HEK293 (cell line): ENCODE results near the gene PEPD.
A peak's percentile ranks its signal among the peaks of the same experiment; 100 is the strongest.
"Not testable (repeated sequence)": the region's sequence is repeated elsewhere in the genome, so short reads cannot be mapped to it uniquely, and the experiment has no call there.

Experiments used
- CTCF ChIA-PET: fragments of 350-600 bp; formaldehyde crosslinking; extraction: SDS; loops from one replicate; lab custom pipeline; 2021; ENCODE audit warnings: antibody characterized with exemption; lab: Yijun Ruan, JAX
- POLR2A ChIA-PET: fragments of 300-600 bp; formaldehyde crosslinking; extraction: SDS; loops from one replicate; lab custom pipeline; 2020; ENCODE audit warnings: antibody characterized with exemption, inconsistent platforms; lab: Yijun Ruan, JAX
- H3K27ac ChIP-seq: fragments of 200-500 bp; sonication (Bioruptor generic); 2 replicates; pipeline ENCODE4 v1.5.1; 2014; ENCODE audit warnings: low read depth, low read length, control low read depth, inconsistent platforms; ENCODE audit errors: extremely low read depth
- H3K36me3 ChIP-seq, 2 experiments: fragments of 200-500 bp in 1 of 2; sonication (Bioruptor generic) in 1 of 2; 1 replicate in 1 of 2; 2 replicates in 1 of 2; pipeline ENCODE4 v1.5.1; 2014 to 2017; ENCODE audit warnings: inconsistent platforms in 2 of 2, low read length in 2 of 2; ENCODE audit not compliant: control insufficient read depth in 2 of 2, insufficient read depth in 1 of 2
- H3K4me1 ChIP-seq: fragments of 200-500 bp; sonication (Bioruptor generic); 2 replicates; pipeline ENCODE4 v1.5.1; 2014; ENCODE audit warnings: mild to moderate bottlenecking, low read length, inconsistent platforms; ENCODE audit not compliant: control insufficient read depth, insufficient read depth
- H3K4me3 ChIP-seq: 2 replicates; pipeline ENCODE4 v1.5.1; 2011; ENCODE audit warnings: low read depth, mild to moderate bottlenecking, control low read depth, low read length, moderate library complexity
- H3K9me3 ChIP-seq: fragments of 200-500 bp; sonication (Bioruptor generic); 2 replicates; pipeline ENCODE4 v1.5.1; 2014; ENCODE audit warnings: low read depth, low read length, inconsistent platforms; ENCODE audit not compliant: control insufficient read depth, insufficient read depth
- GLIS2 ChIP-seq: fragments of 450-650 bp; formaldehyde crosslinking; IDR thresholded peaks from 2 replicates; pipeline ENCODE4 v1.5.1; 2016; ENCODE audit warnings: missing biosample characterization, missing genetic modification characterization
- RBAK ChIP-seq: fragments of 450-650 bp; formaldehyde crosslinking; IDR thresholded peaks from 2 replicates; pipeline ENCODE4 v1.5.1; 2016; ENCODE audit warnings: missing biosample characterization, missing genetic modification characterization
- REPIN1 ChIP-seq: fragments of 450-650 bp; formaldehyde crosslinking; IDR thresholded peaks from 2 replicates; pipeline ENCODE4 v1.5.1; 2017; ENCODE audit warnings: missing biosample characterization, missing genetic modification characterization, low read depth
- SALL2 ChIP-seq: fragments of 450-650 bp; formaldehyde crosslinking; IDR thresholded peaks from 2 replicates; pipeline ENCODE4 v1.5.0; 2017; ENCODE audit warnings: missing biosample characterization, mild to moderate bottlenecking, missing genetic modification characterization, borderline replicate concordance
- SP7 ChIP-seq: fragments of 450-650 bp; formaldehyde crosslinking; IDR thresholded peaks from 2 replicates; pipeline ENCODE4 v1.5.1; 2016; ENCODE audit warnings: missing biosample characterization, missing genetic modification characterization
- TCF7L2 ChIP-seq: IDR thresholded peaks from 2 replicates; pipeline ENCODE4 v1.6.1; 2011; ENCODE audit warnings: low read depth, mild to moderate bottlenecking, inconsistent platforms, low read length, moderate library complexity, borderline replicate concordance
- ZNF214 ChIP-seq: fragments of 450-650 bp; formaldehyde crosslinking; IDR thresholded peaks from 2 replicates; pipeline ENCODE4 v1.5.1; 2017; ENCODE audit warnings: missing biosample characterization, mild to moderate bottlenecking, missing genetic modification characterization, borderline replicate concordance
- ZNF311 ChIP-seq: fragments of 450-650 bp; formaldehyde crosslinking; IDR thresholded peaks from 2 replicates; pipeline ENCODE4 v1.5.1; 2017; ENCODE audit warnings: missing biosample characterization, missing genetic modification characterization, borderline replicate concordance
- ZNF354C ChIP-seq: fragments of 450-650 bp; formaldehyde crosslinking; IDR thresholded peaks from 2 replicates; pipeline ENCODE4 v1.5.1; 2016; ENCODE audit warnings: missing biosample characterization, missing genetic modification characterization, low read depth, borderline replicate concordance
- ZNF501 ChIP-seq: fragments of 450-650 bp; formaldehyde crosslinking; IDR thresholded peaks from 2 replicates; pipeline ENCODE4 v1.5.1; 2016; ENCODE audit warnings: missing biosample characterization, missing genetic modification characterization
- ZNF558 ChIP-seq: fragments of 450-650 bp; formaldehyde crosslinking; IDR thresholded peaks from 2 replicates; pipeline ENCODE4 v1.5.1; 2016; ENCODE audit warnings: missing biosample characterization, missing genetic modification characterization
- ZNF561 ChIP-seq: fragments of 450-650 bp; IDR thresholded peaks from 2 replicates; pipeline ENCODE4 v1.5.1; 2018; ENCODE audit warnings: missing biosample characterization, missing genetic modification characterization, borderline replicate concordance
- ZNF677 ChIP-seq: fragments of 450-650 bp; IDR thresholded peaks from 2 replicates; pipeline ENCODE4 v1.5.0; 2018; ENCODE audit warnings: missing biosample characterization, mild to moderate bottlenecking, missing genetic modification characterization, moderate library complexity
- ZNF707 ChIP-seq: fragments of 450-650 bp; formaldehyde crosslinking; IDR thresholded peaks from 2 replicates; pipeline ENCODE4 v1.5.1; 2016; ENCODE audit warnings: missing biosample characterization, missing genetic modification characterization
- ZNF768 ChIP-seq: fragments of 450-650 bp; formaldehyde crosslinking; IDR thresholded peaks from 2 replicates; pipeline ENCODE4 v1.5.1; 2018; ENCODE audit warnings: missing biosample characterization, mild to moderate bottlenecking, missing genetic modification characterization
- ZNF792 ChIP-seq: fragments of 450-650 bp; formaldehyde crosslinking; IDR thresholded peaks from 2 replicates; pipeline ENCODE4 v1.5.1; 2016; ENCODE audit warnings: missing biosample characterization, missing genetic modification characterization
- TF ChIP-seq, protein P1 (sequence below): fragments of 450-650 bp; formaldehyde crosslinking; IDR thresholded peaks from 2 replicates; pipeline ENCODE4 v1.5.1; 2017; ENCODE audit warnings: missing biosample characterization, missing genetic modification characterization
- TF ChIP-seq, protein P2 (sequence below): fragments of 450-650 bp; formaldehyde crosslinking; IDR thresholded peaks from 2 replicates; pipeline ENCODE4 v1.5.1; 2016; ENCODE audit warnings: missing biosample characterization, missing genetic modification characterization, borderline replicate concordance
- TF ChIP-seq, protein P3 (sequence below): fragments of 450-650 bp; formaldehyde crosslinking; IDR thresholded peaks from 2 replicates; pipeline ENCODE4 v1.5.1; 2016; ENCODE audit warnings: missing biosample characterization, missing genetic modification characterization

Gene PEPD

DNA sequence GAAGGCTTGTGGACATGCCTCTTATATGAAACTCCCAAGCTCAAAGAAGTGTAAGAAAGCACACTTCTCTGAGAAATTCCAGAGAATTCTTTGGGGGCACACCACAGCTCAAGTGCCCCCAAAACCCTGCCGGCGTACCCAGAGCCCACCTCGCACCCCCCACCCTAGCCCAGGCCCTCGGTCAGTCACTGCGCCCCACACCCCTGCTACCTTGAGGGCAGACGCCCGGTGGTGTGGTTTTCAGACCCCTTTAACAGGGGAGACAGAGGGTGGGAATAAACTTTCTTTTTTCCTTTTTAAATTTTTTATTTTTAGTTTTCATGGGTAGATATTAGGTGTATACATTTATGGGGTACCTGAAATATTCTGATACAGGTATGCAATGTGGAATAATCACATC lies 29.5 kb downstream of the PEPD start:
- H3K36me3 ChIP-seq: no peaks in the 10 kb centered on the region; a peak in 1 of 3 replicates
- no peak overlapping the region for H3K4me3 ChIP-seq
- no peak overlapping the region for H3K27ac ChIP-seq
- H3K9me3 ChIP-seq: no peaks in the 10 kb centered on the region
- CTCF ChIA-PET: interaction anchor here (1.2 to 1.9 kb wide), 3 partner anchors 62 to 285 kb away, joined by 5 to 7 read pairs (median 6); no protein-coding TSS in a partner anchor
- no peak for TF ChIP-seq ZNF214 (tag by site-specific recombination)
- no peak for TF ChIP-seq ZNF561
- no peak for TF ChIP-seq ZNF354C (tag by site-specific recombination)
- TF ChIP-seq SALL2 (tag by site-specific recombination): no peak
- TF ChIP-seq, protein P1, sequence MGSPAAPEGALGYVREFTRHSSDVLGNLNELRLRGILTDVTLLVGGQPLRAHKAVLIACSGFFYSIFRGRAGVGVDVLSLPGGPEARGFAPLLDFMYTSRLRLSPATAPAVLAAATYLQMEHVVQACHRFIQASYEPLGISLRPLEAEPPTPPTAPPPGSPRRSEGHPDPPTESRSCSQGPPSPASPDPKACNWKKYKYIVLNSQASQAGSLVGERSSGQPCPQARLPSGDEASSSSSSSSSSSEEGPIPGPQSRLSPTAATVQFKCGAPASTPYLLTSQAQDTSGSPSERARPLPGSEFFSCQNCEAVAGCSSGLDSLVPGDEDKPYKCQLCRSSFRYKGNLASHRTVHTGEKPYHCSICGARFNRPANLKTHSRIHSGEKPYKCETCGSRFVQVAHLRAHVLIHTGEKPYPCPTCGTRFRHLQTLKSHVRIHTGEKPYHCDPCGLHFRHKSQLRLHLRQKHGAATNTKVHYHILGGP: no peak
- no peak for TF ChIP-seq REPIN1 (tag by site-specific recombination)
- TF ChIP-seq ZNF311 (tag by site-specific recombination): no peak
- TF ChIP-seq, protein P2, sequence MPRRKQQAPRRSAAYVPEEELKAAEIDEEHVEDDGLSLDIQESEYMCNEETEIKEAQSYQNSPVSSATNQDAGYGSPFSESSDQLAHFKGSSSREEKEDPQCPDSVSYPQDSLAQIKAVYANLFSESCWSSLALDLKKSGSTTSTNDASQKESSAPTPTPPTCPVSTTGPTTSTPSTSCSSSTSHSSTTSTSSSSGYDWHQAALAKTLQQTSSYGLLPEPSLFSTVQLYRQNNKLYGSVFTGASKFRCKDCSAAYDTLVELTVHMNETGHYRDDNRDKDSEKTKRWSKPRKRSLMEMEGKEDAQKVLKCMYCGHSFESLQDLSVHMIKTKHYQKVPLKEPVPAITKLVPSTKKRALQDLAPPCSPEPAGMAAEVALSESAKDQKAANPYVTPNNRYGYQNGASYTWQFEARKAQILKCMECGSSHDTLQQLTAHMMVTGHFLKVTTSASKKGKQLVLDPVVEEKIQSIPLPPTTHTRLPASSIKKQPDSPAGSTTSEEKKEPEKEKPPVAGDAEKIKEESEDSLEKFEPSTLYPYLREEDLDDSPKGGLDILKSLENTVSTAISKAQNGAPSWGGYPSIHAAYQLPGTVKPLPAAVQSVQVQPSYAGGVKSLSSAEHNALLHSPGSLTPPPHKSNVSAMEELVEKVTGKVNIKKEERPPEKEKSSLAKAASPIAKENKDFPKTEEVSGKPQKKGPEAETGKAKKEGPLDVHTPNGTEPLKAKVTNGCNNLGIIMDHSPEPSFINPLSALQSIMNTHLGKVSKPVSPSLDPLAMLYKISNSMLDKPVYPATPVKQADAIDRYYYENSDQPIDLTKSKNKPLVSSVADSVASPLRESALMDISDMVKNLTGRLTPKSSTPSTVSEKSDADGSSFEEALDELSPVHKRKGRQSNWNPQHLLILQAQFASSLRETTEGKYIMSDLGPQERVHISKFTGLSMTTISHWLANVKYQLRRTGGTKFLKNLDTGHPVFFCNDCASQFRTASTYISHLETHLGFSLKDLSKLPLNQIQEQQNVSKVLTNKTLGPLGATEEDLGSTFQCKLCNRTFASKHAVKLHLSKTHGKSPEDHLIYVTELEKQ (tag by site-specific recombination): no peak
- no peak for TF ChIP-seq ZNF677 (tag by site-specific recombination)
- no peak for TF ChIP-seq RBAK
- no peak for TF ChIP-seq ZNF501 (tag by site-specific recombination)
- POLR2A ChIA-PET: interaction anchor here (0.7 to 1.2 kb wide), 2 partner anchors 30 to 31 kb away, joined by 3 to 4 read pairs; partner anchors contain the start of gene PEPD
- H3K4me1 ChIP-seq: no peaks in the 10 kb centered on the region

DNA sequence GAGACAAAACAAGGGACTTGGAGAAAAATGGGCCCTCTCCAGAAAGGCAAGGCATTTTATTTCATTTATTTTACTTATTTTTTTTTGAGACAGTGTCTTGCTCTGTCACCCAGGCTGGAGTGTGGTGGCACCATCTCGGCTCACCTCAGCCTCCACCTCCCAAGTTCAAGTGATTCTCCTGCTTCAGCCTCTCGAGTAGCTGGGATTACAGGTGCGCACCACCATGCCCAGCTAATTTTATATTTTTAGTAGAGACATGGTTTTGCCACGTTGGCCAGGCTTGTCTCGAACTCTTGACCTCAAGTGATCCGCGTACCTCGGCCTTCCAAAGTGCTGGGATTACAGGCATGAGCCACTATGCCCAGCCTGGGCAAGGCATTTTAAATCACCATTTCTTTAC lies 31.0 kb downstream of the PEPD start:
- H3K4me1 ChIP-seq, H3K4me3 ChIP-seq, H3K27ac ChIP-seq, H3K36me3 ChIP-seq, H3K9me3 ChIP-seq: not testable (repeated sequence)
- CTCF ChIA-PET: interaction anchor here (0.6 to 1.2 kb wide), 2 partner anchors 276 to 287 kb away, joined by 3 to 6 read pairs; no protein-coding TSS in a partner anchor
- POLR2A ChIA-PET: interaction anchor here (0.5 kb wide), 1 partner anchor 685 kb away, joined by 4 read pairs; no protein-coding TSS in a partner anchor

DNA sequence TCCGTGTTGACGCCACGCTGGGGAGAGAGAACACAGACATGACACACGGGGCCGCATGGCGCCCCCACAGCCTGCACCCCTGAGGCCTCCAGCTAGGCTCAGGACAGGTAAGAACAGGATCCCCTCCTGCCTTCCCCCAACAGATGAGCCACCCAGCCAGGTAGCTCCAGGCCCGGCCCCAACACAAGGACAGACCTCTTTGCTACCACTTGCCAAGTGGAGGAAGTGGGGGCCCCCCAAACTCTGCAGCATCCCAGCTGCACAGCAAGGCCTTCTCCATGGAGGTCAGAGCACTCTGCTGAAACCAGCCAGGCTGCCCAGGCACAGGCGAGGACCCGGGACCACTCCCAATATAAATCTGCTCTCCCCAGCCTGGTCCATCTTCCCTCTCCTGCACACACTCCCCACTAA lies 31.5 kb downstream of the PEPD start:
- no peak overlapping the region for H3K27ac ChIP-seq
- no peak overlapping the region for H3K4me3 ChIP-seq
- TF ChIP-seq TCF7L2 (no peak), GLIS2 (0 out of 2 replicates have a peak, but pooled peaks have one; percentile 25)
- no peaks in the 10 kb centered on the region for H3K9me3 ChIP-seq
- no peaks in the 10 kb centered on the region for H3K4me1 ChIP-seq
- ChIA-PET CTCF (interaction anchor here (0.6 kb wide), 1 partner anchor 276 kb away, joined by 3 read pairs; no protein-coding TSS in a partner anchor), POLR2A (no interaction called here)
- no peaks in the 10 kb centered on the region; a peak in 1 of 3 replicates for H3K36me3 ChIP-seq

DNA sequence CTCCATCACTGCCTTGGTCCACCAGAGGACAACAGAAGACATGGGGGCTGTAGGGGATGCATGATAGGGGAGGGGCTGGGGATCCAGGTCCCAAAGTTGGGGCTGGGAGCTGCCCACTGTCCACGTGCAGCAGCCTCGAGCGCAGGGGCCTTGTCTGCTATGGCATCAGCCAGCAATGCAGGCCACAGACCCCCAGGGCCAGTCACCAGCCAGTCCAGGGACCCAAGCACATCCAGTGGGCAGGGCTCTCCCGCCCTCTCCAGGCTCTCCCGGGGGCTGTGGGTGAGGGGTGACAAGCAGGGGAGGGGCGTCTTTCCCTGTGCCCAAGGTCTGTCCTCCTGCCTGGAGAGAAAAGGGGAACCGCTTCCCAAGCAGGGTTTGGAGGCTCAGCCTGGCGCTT lies 32.8 kb downstream of the PEPD start:
- ChIA-PET CTCF (no interaction called here), POLR2A (no interaction called here)
- no peak overlapping the region for H3K27ac ChIP-seq
- no peak for TF ChIP-seq ZNF558 (tag by site-specific recombination)
- no peak for TF ChIP-seq ZNF768 (tag by site-specific recombination)
- no peak for TF ChIP-seq RBAK
- TF ChIP-seq, protein P3, sequence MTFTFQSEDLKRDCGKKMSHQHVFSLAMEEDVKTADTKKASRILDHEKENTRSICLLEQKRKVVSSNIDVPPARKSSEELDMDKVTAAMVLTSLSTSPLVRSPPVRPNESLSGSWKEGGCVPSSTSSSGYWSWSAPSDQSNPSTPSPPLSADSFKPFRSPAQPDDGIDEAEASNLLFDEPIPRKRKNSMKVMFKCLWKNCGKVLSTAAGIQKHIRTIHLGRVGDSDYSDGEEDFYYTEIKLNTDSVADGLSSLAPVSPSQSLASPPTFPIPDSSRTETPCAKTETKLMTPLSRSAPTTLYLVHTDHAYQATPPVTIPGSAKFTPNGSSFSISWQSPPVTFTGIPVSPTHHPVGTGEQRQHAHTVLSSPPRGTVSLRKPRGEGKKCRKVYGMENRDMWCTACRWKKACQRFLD (tag by site-specific recombination): no peak
- TF ChIP-seq ZNF792 (tag by site-specific recombination): no peak
- TF ChIP-seq ZNF707 (tag by site-specific recombination): no peak
- TF ChIP-seq SP7: no peak

More for the DNA sequence above, 32.8 kb downstream of the PEPD start:
- Histone ChIP-seq H3K9me3 (no peaks in the 10 kb centered on the region), H3K36me3 (no peaks in the 10 kb centered on the region; a peak in 1 of 3 replicates), H3K4me1 (no peaks in the 10 kb centered on the region), H3K4me3 (no peak overlapping the region)
